ENCODE results near the gene MAN2A1. TPM values are rescaled to one million over a fixed set of nuclear protein-coding genes. Genes with fewer than 3 reads are reported as not detected.
A peak's percentile ranks its signal among the peaks of the same experiment; 100 is the strongest.

Gene MAN2A1
- total RNA-seq, 1 donor from 2014 or later = 83.6 TPM

DNA sequence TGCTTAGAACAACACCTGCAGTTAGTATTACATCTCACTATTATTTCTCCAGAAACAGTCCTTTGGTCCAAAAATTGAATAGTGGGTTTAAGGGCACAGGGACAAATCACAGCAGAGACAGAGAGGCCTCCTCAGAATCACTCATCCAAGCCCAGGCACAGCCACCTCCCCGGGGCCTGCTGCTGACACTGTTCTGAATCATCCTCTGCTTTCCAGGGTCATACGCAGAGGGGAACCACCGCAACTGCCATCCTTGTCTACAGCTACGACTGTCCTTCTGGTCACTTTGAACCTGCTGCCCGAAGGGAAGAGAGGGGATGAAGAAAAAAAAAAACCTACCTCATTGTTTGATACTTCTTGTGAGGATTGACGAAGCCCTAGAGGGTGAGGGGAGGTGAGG lies 35.3 kb upstream of the MAN2A1 start:
- Mint-ChIP-seq H3K27me3 (ENCODE audit: unreplicated experiment) (no peaks in the 10 kb centered on the region), H3K9me3 (ENCODE audit: unreplicated experiment) (no peaks in the 10 kb centered on the region), H3K4me3 (ENCODE audit: unreplicated experiment) (no peak overlapping the region), H3K4me1 (ENCODE audit: unreplicated experiment) (peaks cover 12% of the 10 kb centered on the region), H3K27ac (ENCODE audit: unreplicated experiment) (no peak overlapping the region), H3K36me3 (ENCODE audit: low read depth, unreplicated experiment) (no peaks in the 10 kb centered on the region)
- DNase-seq (ENCODE audit: low spot score) = no peak
- TF ChIP-seq CTCF (IDR thresholded peaks at IDR 0.05; ENCODE audit: unreplicated experiment) = no peak

- Mint-ChIP-seq H3K36me3 (ENCODE audit: low read depth, unreplicated experiment) (no peaks in the 10 kb centered on the region), H3K27ac (ENCODE audit: unreplicated experiment) (no peak overlapping the region), H3K4me3 (ENCODE audit: unreplicated experiment) (no peak overlapping the region), H3K9me3 (ENCODE audit: unreplicated experiment) (no peaks in the 10 kb centered on the region), H3K4me1 (ENCODE audit: unreplicated experiment) (peaks cover 5% of the 10 kb centered on the region), H3K27me3 (ENCODE audit: unreplicated experiment) (no peaks in the 10 kb centered on the region)
- no peak for DNase-seq (ENCODE audit: low spot score)
- no peak for TF ChIP-seq CTCF (IDR thresholded peaks at IDR 0.05; ENCODE audit: unreplicated experiment)
These were observed 33.9 kb upstream of the MAN2A1 start for GRCh38 chr5:109655841-109656240.

DNA sequence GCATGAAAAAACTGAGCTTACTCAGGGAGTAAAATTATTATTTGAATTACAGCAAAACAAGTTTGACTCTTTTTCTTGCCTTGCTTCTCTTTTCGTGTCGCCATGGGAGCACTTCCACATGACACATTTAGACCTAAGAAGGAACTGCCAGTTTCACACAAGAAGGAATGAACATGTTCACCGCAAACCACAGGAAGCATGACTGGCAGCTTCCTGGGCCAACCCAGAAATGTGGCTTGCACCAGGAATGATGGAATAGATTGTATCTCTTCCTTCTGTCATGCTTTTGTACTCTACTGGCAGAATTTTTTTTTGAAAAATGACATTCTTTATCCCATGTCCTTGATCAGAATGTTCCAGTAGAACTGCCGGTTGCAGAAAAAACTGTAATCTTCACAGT lies 32.9 kb upstream of the MAN2A1 start:
- H3K9me3 Mint-ChIP-seq (ENCODE audit: unreplicated experiment) = no peaks in the 10 kb centered on the region
- no peaks in the 10 kb centered on the region for H3K27me3 Mint-ChIP-seq (ENCODE audit: unreplicated experiment)
- peak overlapping the region; percentile 72 for H3K27ac Mint-ChIP-seq (ENCODE audit: unreplicated experiment)
- H3K4me3 Mint-ChIP-seq (ENCODE audit: unreplicated experiment) = no peak overlapping the region
- peak; percentile 10 for DNase-seq (ENCODE audit: low spot score)
- H3K4me1 Mint-ChIP-seq (ENCODE audit: unreplicated experiment) = peaks cover 5% of the 10 kb centered on the region
- no peak for TF ChIP-seq CTCF (IDR thresholded peaks at IDR 0.05; ENCODE audit: unreplicated experiment)
- no peaks in the 10 kb centered on the region for H3K36me3 Mint-ChIP-seq (ENCODE audit: low read depth, unreplicated experiment)

GRCh38 chr5:109659901-109660300 lies 29.8 kb upstream of the MAN2A1 start:
- DNase-seq (ENCODE audit: low spot score) = no peak
- Mint-ChIP-seq H3K9me3 (ENCODE audit: unreplicated experiment) (no peaks in the 10 kb centered on the region), H3K27ac (ENCODE audit: unreplicated experiment) (no peak overlapping the region), H3K4me1 (ENCODE audit: unreplicated experiment) (peaks cover 5% of the 10 kb centered on the region), H3K36me3 (ENCODE audit: low read depth, unreplicated experiment) (no peaks in the 10 kb centered on the region), H3K4me3 (ENCODE audit: unreplicated experiment) (no peak overlapping the region), H3K27me3 (ENCODE audit: unreplicated experiment) (no peaks in the 10 kb centered on the region)
- TF ChIP-seq CTCF (IDR thresholded peaks at IDR 0.05; ENCODE audit: unreplicated experiment) = no peak

- H3K36me3 Mint-ChIP-seq (ENCODE audit: low read depth, unreplicated experiment) = no peaks in the 10 kb centered on the region
- no peaks in the 10 kb centered on the region for H3K9me3 Mint-ChIP-seq (ENCODE audit: unreplicated experiment)
- DNase-seq (ENCODE audit: low spot score) = no peak
- no peak for TF ChIP-seq CTCF (IDR thresholded peaks at IDR 0.05; ENCODE audit: unreplicated experiment)
- no peak overlapping the region for H3K27ac Mint-ChIP-seq (ENCODE audit: unreplicated experiment)
- H3K4me3 Mint-ChIP-seq (ENCODE audit: unreplicated experiment) = no peak overlapping the region
- peaks cover 5% of the 10 kb centered on the region for H3K4me1 Mint-ChIP-seq (ENCODE audit: unreplicated experiment)
- H3K27me3 Mint-ChIP-seq (ENCODE audit: unreplicated experiment) = no peaks in the 10 kb centered on the region
These were observed 29.4 kb upstream of the MAN2A1 start for GRCh38 chr5:109660301-109660700.
